Endodermal cell (in vitro differentiated cells): ENCODE measurements around the gene MTHFD1L. TPM values are rescaled to one million over a fixed set of nuclear protein-coding genes. Genes with fewer than 3 reads are reported as not detected.

Experiments used
- DNase-seq: peaks from one replicate; pipeline ENCODE4 v3.0.0-alpha.2; 2017
- H3K27ac ChIP-seq: 2 replicates; pipeline ENCODE4 v1.5.1; 2013; ENCODE audit warnings: mild to moderate bottlenecking, low read depth, low read length, moderate library complexity
- H3K27me3 ChIP-seq: 2 replicates; pipeline ENCODE4 v1.6.1; 2013; ENCODE audit warnings: mild to moderate bottlenecking, low read length, moderate library complexity; ENCODE audit not compliant: insufficient read depth, control insufficient read depth, poor library complexity, severe bottlenecking
- H3K36me3 ChIP-seq: 2 replicates; pipeline ENCODE4 v1.7.0; 2013; ENCODE audit warnings: mild to moderate bottlenecking, low read length, moderate library complexity; ENCODE audit not compliant: control insufficient read depth, insufficient read depth
- H3K4me1 ChIP-seq: one replicate; pipeline ENCODE4 v1.7.0; 2013; ENCODE audit warnings: low read length; ENCODE audit not compliant: control insufficient read depth, insufficient read depth
- H3K4me3 ChIP-seq: 2 replicates; pipeline ENCODE4 v1.5.1; 2013; ENCODE audit warnings: mild to moderate bottlenecking, low read length, moderate library complexity
- H3K9ac ChIP-seq: 2 replicates; pipeline ENCODE4 v1.6.1; 2013; ENCODE audit warnings: mild to moderate bottlenecking, low read length, moderate library complexity; ENCODE audit not compliant: poor library complexity, severe bottlenecking; ENCODE audit errors: extremely low read depth
- H3K9me3 ChIP-seq: 2 replicates; pipeline ENCODE4 v1.6.1; 2013; ENCODE audit warnings: mild to moderate bottlenecking, low read length, moderate library complexity; ENCODE audit not compliant: control insufficient read depth
- H3K27ac Mint-ChIP-seq: 2 replicates; pipeline ENCODE4 v1.8.0; 2020; ENCODE audit warnings: mixed read lengths
- H3K27me3 Mint-ChIP-seq: 2 replicates; pipeline ENCODE4 v1.8.0; 2021; ENCODE audit warnings: mild to moderate bottlenecking, mixed read lengths; ENCODE audit not compliant: insufficient read depth
- H3K36me3 Mint-ChIP-seq: 2 replicates; pipeline ENCODE4 v1.8.0; 2020; ENCODE audit warnings: low read depth, mixed read lengths
- H3K4me1 Mint-ChIP-seq: 2 replicates; pipeline ENCODE4 v1.8.0; 2020; ENCODE audit warnings: mixed read lengths
- H3K4me3 Mint-ChIP-seq: 2 replicates; pipeline ENCODE4 v1.8.0; 2020; ENCODE audit warnings: mild to moderate bottlenecking, moderate library complexity, mixed read lengths
- H3K9me3 Mint-ChIP-seq: 2 replicates; pipeline ENCODE4 v1.8.0; 2020; ENCODE audit warnings: mild to moderate bottlenecking, mixed read lengths
- WGBS, 2 experiments: methylation state at CpG; one replicate each; pipeline versions ENCODE4 v1.1.5 to v1.1.7; 2013; ENCODE audit warnings: missing lambda C conversion rate in 2 of 2, mixed read lengths in 1 of 2; ENCODE audit not compliant: insufficient coverage in 1 of 2, insufficient read length in 1 of 2; 5-methylcytosine and 5-hydroxymethylcytosine counted together
- total RNA-seq, 2 donors: library from RNA; stranded (reverse); fragmentation: NEBNext Ultra II Directional in 1 of 2; extraction: Animal tissue kit (Norgen Biotek cat#: 25700) in 1 of 2; gene quantifications; 2 replicates in 1 of 2; 3 replicates in 1 of 2; pipeline ENCODE4 v1.2.1, GENCODE V29; 2021
- TF ChIP-seq, protein P1 (sequence below): fragments of 200-600 bp; sonication (generic); conservative IDR thresholded peaks from 2 replicates; pipeline ENCODE4 v1.5.0; 2021; ENCODE audit warnings: antibody characterized with exemption, mild to moderate bottlenecking

Gene MTHFD1L
- total RNA-seq, 2 donors from 2014 or later, result 70.2 to 72.6 TPM

DNA sequence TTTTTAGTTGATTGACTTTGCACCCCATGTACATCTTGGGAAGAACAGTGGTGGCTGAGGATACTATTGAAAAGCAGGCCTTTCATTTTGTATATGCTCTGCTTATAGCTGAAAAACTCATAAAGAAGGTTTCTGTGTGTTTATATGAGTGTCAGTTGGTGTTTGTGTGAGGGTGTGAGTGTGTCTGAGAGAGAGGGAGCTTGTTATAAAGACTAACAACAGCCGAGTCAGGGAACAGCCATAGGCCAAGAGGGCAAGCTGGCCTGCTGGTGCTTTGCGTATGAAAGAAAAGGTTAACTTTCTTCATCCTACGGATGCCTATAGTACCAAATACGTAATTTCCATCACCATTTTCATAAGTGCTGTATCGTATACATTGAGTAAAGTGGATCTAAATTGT, 88.3 kb downstream of the MTHFD1L start:
- Mint-ChIP-seq H3K27ac (peak overlapping the region; percentile 10), H3K27me3 (no peaks in the 10 kb centered on the region), H3K9me3 (no peaks in the 10 kb centered on the region), H3K4me1 (no peaks in the 10 kb centered on the region), H3K4me3 (no peak overlapping the region), H3K36me3 (peaks cover 53% of the 10 kb centered on the region)
- no peak for DNase-seq
- H3K9ac ChIP-seq, result no peak overlapping the region
- no peak overlapping the region for H3K27ac ChIP-seq
- peaks cover 80% of the 10 kb centered on the region for H3K36me3 ChIP-seq
- 95 to 97% methylated on average over 4 to 5 of the region's 5 CpGs for WGBS, 2 experiments
- TF ChIP-seq, protein P1, sequence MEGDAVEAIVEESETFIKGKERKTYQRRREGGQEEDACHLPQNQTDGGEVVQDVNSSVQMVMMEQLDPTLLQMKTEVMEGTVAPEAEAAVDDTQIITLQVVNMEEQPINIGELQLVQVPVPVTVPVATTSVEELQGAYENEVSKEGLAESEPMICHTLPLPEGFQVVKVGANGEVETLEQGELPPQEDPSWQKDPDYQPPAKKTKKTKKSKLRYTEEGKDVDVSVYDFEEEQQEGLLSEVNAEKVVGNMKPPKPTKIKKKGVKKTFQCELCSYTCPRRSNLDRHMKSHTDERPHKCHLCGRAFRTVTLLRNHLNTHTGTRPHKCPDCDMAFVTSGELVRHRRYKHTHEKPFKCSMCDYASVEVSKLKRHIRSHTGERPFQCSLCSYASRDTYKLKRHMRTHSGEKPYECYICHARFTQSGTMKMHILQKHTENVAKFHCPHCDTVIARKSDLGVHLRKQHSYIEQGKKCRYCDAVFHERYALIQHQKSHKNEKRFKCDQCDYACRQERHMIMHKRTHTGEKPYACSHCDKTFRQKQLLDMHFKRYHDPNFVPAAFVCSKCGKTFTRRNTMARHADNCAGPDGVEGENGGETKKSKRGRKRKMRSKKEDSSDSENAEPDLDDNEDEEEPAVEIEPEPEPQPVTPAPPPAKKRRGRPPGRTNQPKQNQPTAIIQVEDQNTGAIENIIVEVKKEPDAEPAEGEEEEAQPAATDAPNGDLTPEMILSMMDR, result no peak
- no peaks in the 10 kb centered on the region for H3K27me3 ChIP-seq
- no peak overlapping the region for H3K4me3 ChIP-seq
- no peaks in the 10 kb centered on the region for H3K9me3 ChIP-seq
- no peaks in the 10 kb centered on the region for H3K4me1 ChIP-seq

DNA sequence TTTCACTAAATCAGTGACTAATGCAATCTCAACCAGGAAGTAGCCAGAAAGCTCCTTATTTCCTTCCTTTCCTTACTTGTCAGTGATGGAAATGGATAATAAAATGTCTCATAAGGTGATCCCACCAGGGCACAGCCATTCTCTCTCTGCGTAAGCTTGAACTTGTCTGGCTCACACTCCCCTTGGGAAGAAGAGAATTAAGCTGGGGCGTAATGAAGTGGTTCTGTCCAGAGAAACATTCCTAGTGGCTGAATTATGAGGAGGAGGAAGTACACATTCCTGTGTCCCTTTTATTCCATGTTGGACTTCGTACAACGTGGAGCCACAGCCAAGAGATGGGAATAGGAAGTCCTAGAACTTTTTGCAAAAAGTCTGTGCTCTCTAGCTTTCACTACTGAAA, 93.7 kb downstream of the MTHFD1L start:
- H3K27me3 ChIP-seq, result no peaks in the 10 kb centered on the region
- DNase-seq, result no peak
- 96 to 99% methylated on average over 3 to 4 of the region's 4 CpGs for WGBS, 2 experiments
- H3K9me3 ChIP-seq, result no peaks in the 10 kb centered on the region
- peak overlapping the region; percentile 26 for H3K27ac Mint-ChIP-seq
- no peaks in the 10 kb centered on the region for H3K27me3 Mint-ChIP-seq
- peaks cover 37% of the 10 kb centered on the region for H3K36me3 Mint-ChIP-seq
- no peak overlapping the region for H3K27ac ChIP-seq
- TF ChIP-seq, protein P1, result no peak
- no peaks in the 10 kb centered on the region for H3K9me3 Mint-ChIP-seq
- no peaks in the 10 kb centered on the region for H3K4me1 ChIP-seq
- peaks cover 77% of the 10 kb centered on the region for H3K36me3 ChIP-seq
- H3K4me3 ChIP-seq, result no peak overlapping the region
- no peak overlapping the region for H3K4me3 Mint-ChIP-seq
- no peak overlapping the region for H3K9ac ChIP-seq
- no peaks in the 10 kb centered on the region for H3K4me1 Mint-ChIP-seq

DNA sequence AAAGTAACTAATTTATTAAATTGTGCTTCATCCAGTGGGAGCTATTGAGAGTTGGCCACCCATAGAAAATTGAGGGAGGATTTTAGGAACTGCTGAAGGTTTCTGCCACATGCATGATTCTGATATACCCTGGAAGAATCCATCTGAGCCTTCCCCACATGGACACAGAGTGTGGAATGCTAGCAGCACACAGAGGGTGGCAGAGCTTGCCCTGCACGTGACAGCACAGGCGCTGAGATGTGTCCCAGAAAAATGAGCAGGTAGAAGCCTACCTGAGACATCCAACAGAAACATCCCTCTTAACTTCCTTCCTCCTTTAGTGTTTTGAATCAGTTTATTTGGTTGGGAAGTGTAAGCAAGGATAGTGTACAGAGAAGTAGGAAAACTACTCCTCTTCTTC, 96.9 kb downstream of the MTHFD1L start:
- WGBS, 2 experiments, result 97 to 100% methylated on average over 2 of the region's 2 CpGs
- no peaks in the 10 kb centered on the region for H3K4me1 Mint-ChIP-seq
- no peak overlapping the region for H3K27ac Mint-ChIP-seq
- no peak for DNase-seq
- Histone ChIP-seq H3K36me3 (peaks cover 70% of the 10 kb centered on the region), H3K27ac (no peak overlapping the region), H3K4me1 (no peaks in the 10 kb centered on the region), H3K4me3 (no peak overlapping the region), H3K9me3 (no peaks in the 10 kb centered on the region), H3K9ac (no peak overlapping the region), H3K27me3 (no peaks in the 10 kb centered on the region)
- H3K27me3 Mint-ChIP-seq, result no peaks in the 10 kb centered on the region
- no peak overlapping the region for H3K4me3 Mint-ChIP-seq
- no peaks in the 10 kb centered on the region for H3K9me3 Mint-ChIP-seq
- peaks cover 30% of the 10 kb centered on the region for H3K36me3 Mint-ChIP-seq
- TF ChIP-seq, protein P1, result no peak
